GM21723 (cell line): ENCODE data around the gene ABCG4.
"Not testable (repeated sequence)": the region's sequence is repeated elsewhere in the genome, so short reads cannot be mapped to it uniquely, and the experiment has no call there.

ENCODE experiments used
- ATAC-seq: cut with Tn5 transposase; IDR thresholded peaks from one replicate; pipeline ENCODE4 v1.9.1; 2021; ENCODE audit warnings: mild to moderate bottlenecking, moderate library complexity; ENCODE audit not compliant: unreplicated experiment

The ABCG4 gene

GRCh38 chr11:119149018-119149785, at the start of gene ABCG4:
Gene ABCG4 (plus strand): TSS chr11:119149052. CDS start chr11:119149966, 914 bp downstream.
- ATAC-seq = no peak

GRCh38 chr11:119099711-119100110, 49.1 kb upstream of the ABCG4 start:
- ATAC-seq = no peak

GRCh38 chr11:119100246-119100970, 48.4 kb upstream of the ABCG4 start:
- ATAC-seq = no peak

GRCh38 chr11:119100994-119101758, 47.7 kb upstream of the ABCG4 start:
- peak; percentile 31 for ATAC-seq

GRCh38 chr11:119101759-119102423, 47.0 kb upstream of the ABCG4 start, which contains the start of gene DPAGT1:
Gene DPAGT1 (minus strand): TSS chr11:119101853. CDS start chr11:119101655, 198 bp downstream.
- ATAC-seq = peak; percentile 72

GRCh38 chr11:119103161-119103664, 45.6 kb upstream of the ABCG4 start:
- ATAC-seq = not testable (repeated sequence)

- no peak for ATAC-seq
Measured at GRCh38 chr11:119103793-119104192, 45.1 kb upstream of the ABCG4 start.

- peak; percentile 68 for ATAC-seq
Measured at GRCh38 chr11:119106564-119107537, 42.0 kb upstream of the ABCG4 start, which contains the start of gene C2CD2L. Gene C2CD2L (plus strand): TSS chr11:119107344. CDS start chr11:119107742, 398 bp downstream.

GRCh38 chr11:119107538-119108145, 41.2 kb upstream of the ABCG4 start:
- ATAC-seq = peak; percentile 25

GRCh38 chr11:119108146-119108856, 40.6 kb upstream of the ABCG4 start:
- peak; percentile 14 for ATAC-seq

- no peak for ATAC-seq
Measured at GRCh38 chr11:119108857-119109221, 40.0 kb upstream of the ABCG4 start.

- ATAC-seq = no peak
Measured at GRCh38 chr11:119109843-119110242, 39.0 kb upstream of the ABCG4 start.

GRCh38 chr11:119110439-119110838, 38.4 kb upstream of the ABCG4 start:
- ATAC-seq = no peak

GRCh38 chr11:119111361-119111925, 37.4 kb upstream of the ABCG4 start:
- ATAC-seq = no peak

GRCh38 chr11:119112314-119113020, 36.4 kb upstream of the ABCG4 start:
- ATAC-seq = no peak

- no peak for ATAC-seq
Measured at GRCh38 chr11:119113716-119114115, 35.1 kb upstream of the ABCG4 start.

- no peak for ATAC-seq
Measured at GRCh38 chr11:119114351-119114750, 34.5 kb upstream of the ABCG4 start.
